Adrenal gland (tissue), 12 donors: ENCODE data around the gene ETV6. TPM values are rescaled to one million over a fixed set of nuclear protein-coding genes. Genes with fewer than 3 reads are reported as not detected.
A peak's percentile ranks its signal among the peaks of the same experiment; 100 is the strongest.

Experiments used
- DNase-seq, 7 donors: peaks; one replicate each; pipeline ENCODE4 v3.0.0-alpha.2; 2019 to 2020
- H3K27ac ChIP-seq, 5 donors: fragments of 200-600 bp; sonication (generic) in 4 of 5; 1 replicate in 3 of 5; 2 replicates in 2 of 5; pipeline versions ENCODE4 v1.5.1 to v1.8.0; 2016 to 2020; ENCODE audit warnings: mild to moderate bottlenecking in 1 of 5
- H3K27me3 ChIP-seq: fragments of 200-600 bp; 2 replicates; pipeline ENCODE4 v1.8.0; 2021
- H3K36me3 ChIP-seq, 2 donors: fragments of 200-600 bp; replicated peaks in 1 of 2; 1 replicate in 1 of 2; 2 replicates in 1 of 2; pipeline versions ENCODE4 v1.5.1 to v1.8.0; 2018 to 2022
- H3K4me1 ChIP-seq, 2 donors: fragments of 200-600 bp; replicated peaks in 1 of 2; 1 replicate in 1 of 2; 2 replicates in 1 of 2; pipeline versions ENCODE4 v1.5.1 to v1.8.0; 2018 to 2021
- H3K4me3 ChIP-seq, 4 donors: fragments of 200-600 bp; sonication (generic) in 3 of 4; one replicate each; pipeline ENCODE4 v1.5.1; 2016 to 2018
- H3K9me3 ChIP-seq, 3 donors: fragments of 200-600 bp; sonication (generic) in 1 of 3; replicated peaks in 1 of 3; 1 replicate in 2 of 3; 2 replicates in 1 of 3; pipeline versions ENCODE4 v1.5.1 to v1.8.0; 2016 to 2021
- CTCF ChIP-seq, 6 experiments: fragments of 450-650 bp in 4 of 6; fragments of 200-600 bp in 2 of 6; sonication (generic) in 1 of 6; IDR thresholded peaks; 1 replicate in 5 of 6; 2 replicates in 1 of 6; pipeline versions ENCODE4 v1.5.1 to v1.8.0; 2016 to 2021; ENCODE audit warnings: antibody characterized with exemption in 6 of 6, mild to moderate bottlenecking in 2 of 6, moderate library complexity in 1 of 6
- POLR2A ChIP-seq, 2 donors: fragments of 450-650 bp; IDR thresholded peaks; one replicate each; pipeline ENCODE4 v1.6.1; 2017; ENCODE audit warnings: antibody characterized with exemption in 2 of 2, mild to moderate bottlenecking in 2 of 2, moderate library complexity in 1 of 2
- WGBS, 4 donors: extraction: QIAGEN DNeasy Blood & Tissue Kit in 2 of 4; methylation state at CpG; one replicate each; pipeline versions ENCODE4 v1.1.5 to v1.1.7; 2013 to 2017; 5-methylcytosine and 5-hydroxymethylcytosine counted together
- intact Hi-C, 2 donors: fragments of 100-400 bp; cut with DNase I; formaldehyde crosslinking; loops; one replicate each; pipeline versions ENCODE4 v1.14.1 to v1.15.0; 2022 to 2023
- polyA plus RNA-seq, 3 donors: library from polyadenylated mRNA; stranded (reverse); fragments of 200-250 nt in 2 of 3; fragments of 350-450 nt in 1 of 3; fragmentation: Illumina TruSeq in 1 of 3; extraction: RNeasy Lipid Tissue Mini Kit (QIAGEN cat#74804) in 1 of 3; gene quantifications; one replicate each; pipeline ENCODE4 v1.2.3, GENCODE V29; 2013 to 2014
- total RNA-seq, 9 donors: library from RNA; depleted of rRNA in 4 of 9; stranded (reverse); fragments of >200 nt in 4 of 9; fragments of 120-200 nt in 1 of 9; fragmentation: NEBNext Ultra II Directional in 1 of 9; extraction: Animal tissue kit (Norgen Biotek cat#: 25700) in 1 of 9; gene quantifications; one replicate each; pipeline versions ENCODE4 v1.1.0 to v1.2.4, GENCODE V29; 2013 to 2023
- donor health status: healthy with polysubstance abuse.
- donor health status: Bipolar disorder and iron deficiency.
- donor health status: DM: yes; HTN: yes; CAD: no.
- donor health status: DM: no; HTN: no; CAD: no.
- donor health status: DM: no; HTN: no; CAD: no.
- donor health status: DM: yes; HTN: yes; CAD: no.

The ETV6 gene
- total and polyA plus RNA-seq, 12 donors, result 9.6 to 46.6 (median 19.5) TPM

- DNase-seq, result no peak
- WGBS, 4 donors, result 76 to 85% (median 82%) methylated on average over 8 of the region's 8 CpGs
- no peak overlapping the region for H3K4me3 ChIP-seq
- TF ChIP-seq POLR2A (IDR thresholded peaks at IDR 0.05) (no peak), CTCF (IDR thresholded peaks at IDR 0.05) (no peak)
- no peaks in the 10 kb centered on the region for H3K36me3 ChIP-seq
- intact Hi-C loops, result no loop called here
- H3K9me3 ChIP-seq, result no peaks in the 10 kb centered on the region
- H3K27ac ChIP-seq, result peak overlapping the region in 2 of 5 donors; percentile 7 to 51
- H3K4me1 ChIP-seq, result peaks cover 5 to 15% of the 10 kb centered on the region in 2 donors
- no peaks in the 10 kb centered on the region for H3K27me3 ChIP-seq
Measured at GRCh38 chr12:11746024-11746771, 96.7 kb downstream of the ETV6 start.

GRCh38 chr12:11746940-11747716 lies 97.7 kb downstream of the ETV6 start:
- TF ChIP-seq POLR2A (IDR thresholded peaks at IDR 0.05), result no peak
- no peak for TF ChIP-seq CTCF (IDR thresholded peaks at IDR 0.05)
- Histone ChIP-seq H3K27me3 (no peaks in the 10 kb centered on the region), H3K4me3 (no peak overlapping the region), H3K4me1 (peaks cover 0 to 15% of the 10 kb centered on the region in 2 donors), H3K27ac (no peak overlapping the region), H3K36me3 (no peaks in the 10 kb centered on the region), H3K9me3 (no peaks in the 10 kb centered on the region)
- intact Hi-C loops, result no loop called here
- DNase-seq, result no peak
- 87 to 97% (median 94%) methylated on average over 7 of the region's 7 CpGs for WGBS, 4 donors

GRCh38 chr12:11747969-11748368 lies 98.5 kb downstream of the ETV6 start:
- intact Hi-C loops, result no loop called here
- Histone ChIP-seq H3K36me3 (no peaks in the 10 kb centered on the region), H3K9me3 (no peaks in the 10 kb centered on the region), H3K27me3 (no peaks in the 10 kb centered on the region), H3K4me3 (no peak overlapping the region), H3K4me1 (peaks cover 0 to 15% of the 10 kb centered on the region in 2 donors), H3K27ac (no peak overlapping the region)
- no peak for TF ChIP-seq CTCF (IDR thresholded peaks at IDR 0.05)
- no peak for TF ChIP-seq POLR2A (IDR thresholded peaks at IDR 0.05)
- 88 to 97% (median 92%) methylated on average over 3 of the region's 3 CpGs for WGBS, 4 donors
- DNase-seq, result no peak

GRCh38 chr12:11748903-11749302 lies 99.4 kb downstream of the ETV6 start:
- TF ChIP-seq POLR2A (IDR thresholded peaks at IDR 0.05) (no peak), CTCF (IDR thresholded peaks at IDR 0.05) (no peak)
- no peak overlapping the region for H3K4me3 ChIP-seq
- intact Hi-C loops, result no loop called here
- DNase-seq, result no peak
- no peaks in the 10 kb centered on the region for H3K9me3 ChIP-seq
- H3K36me3 ChIP-seq, result peaks cover 0 to 4% of the 10 kb centered on the region in 2 donors
- peaks cover 0 to 15% of the 10 kb centered on the region in 2 donors for H3K4me1 ChIP-seq
- 85 to 96% (median 89%) methylated on average over 6 of the region's 6 CpGs for WGBS, 4 donors
- no peak overlapping the region for H3K27ac ChIP-seq
- no peaks in the 10 kb centered on the region for H3K27me3 ChIP-seq
